SJCRH30 (cell line): ENCODE data around the gene MAB21L3. TPM values are rescaled to one million over a fixed set of nuclear protein-coding genes. Genes with fewer than 3 reads are reported as not detected.

Source experiments
- DNase-seq, 2 experiments: peaks; one replicate each; pipeline ENCODE4 v3.0.0-alpha.2; 2015 to 2020
- H3K27ac ChIP-seq: fragments of 250-450 bp; sonication (Bioruptor Pico); 2 replicates; pipeline ENCODE4 v1.5.1; 2020; ENCODE audit warnings: mild to moderate bottlenecking, moderate library complexity
- H3K27me3 ChIP-seq: fragments of 250-450 bp; sonication (Bioruptor Pico); 2 replicates; pipeline ENCODE4 v1.5.1; 2020; ENCODE audit warnings: mild to moderate bottlenecking, moderate library complexity
- H3K36me3 ChIP-seq: fragments of 250-450 bp; sonication (Bioruptor Pico); 2 replicates; pipeline ENCODE4 v1.5.1; 2020; ENCODE audit warnings: mild to moderate bottlenecking, moderate library complexity
- H3K4me1 ChIP-seq: fragments of 250-450 bp; sonication (Bioruptor Pico); 2 replicates; pipeline ENCODE4 v1.5.1; 2020; ENCODE audit warnings: mild to moderate bottlenecking, moderate library complexity
- H3K4me3 ChIP-seq: fragments of 250-450 bp; sonication (Bioruptor Pico); 2 replicates; pipeline ENCODE4 v1.5.1; 2020; ENCODE audit warnings: mild to moderate bottlenecking, moderate library complexity
- H3K9me3 ChIP-seq: fragments of 250-450 bp; sonication (Bioruptor Pico); replicated peaks from 2 replicates; pipeline ENCODE4 v1.5.1; 2020; ENCODE audit warnings: mild to moderate bottlenecking, moderate library complexity
- total RNA-seq: library from RNA; depleted of rRNA; stranded (reverse); fragments of >200 nt; shearing (Covaris generic); gene quantifications from 2 replicates; pipeline ENCODE4 v1.2.3, GENCODE V29; 2014; rRNA removed

MAB21L3 gene
- total RNA-seq, 1 experiment from 2014 or later, result 0.95 TPM

- no peak for DNase-seq
- H3K9me3 ChIP-seq, result no peaks in the 10 kb centered on the region
- no peak overlapping the region for H3K4me3 ChIP-seq
- H3K36me3 ChIP-seq, result no peaks in the 10 kb centered on the region
- H3K27ac ChIP-seq, result no peak overlapping the region
- H3K4me1 ChIP-seq, result no peaks in the 10 kb centered on the region
- H3K27me3 ChIP-seq, result peaks cover 4% of the 10 kb centered on the region; the same call in 1 of the 2 replicates
Measured at GRCh38 chr1:116172666-116173065, 61.5 kb downstream of the MAB21L3 start.

DNA sequence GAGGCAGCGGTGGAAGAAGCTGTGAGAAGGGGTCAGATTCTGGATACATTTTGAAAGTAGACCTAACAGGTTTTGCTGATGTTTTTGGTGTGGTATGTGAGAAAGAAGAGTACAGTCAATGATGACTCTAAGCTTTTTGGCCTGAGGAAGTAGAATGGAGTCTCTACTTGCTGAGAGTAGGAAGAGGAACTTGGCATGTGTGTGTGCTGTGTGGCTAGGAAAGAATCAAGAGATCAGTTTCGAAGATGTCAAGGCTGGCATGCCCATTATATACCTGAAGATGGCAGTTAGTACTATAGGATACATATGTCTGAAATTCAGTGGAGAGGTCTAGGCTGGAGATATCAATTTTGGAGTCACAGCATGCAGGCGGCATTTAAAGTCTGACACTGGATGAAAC lies 64.4 kb downstream of the MAB21L3 start:
- Histone ChIP-seq H3K9me3 (no peaks in the 10 kb centered on the region), H3K4me1 (no peaks in the 10 kb centered on the region), H3K27me3 (peaks cover 3% of the 10 kb centered on the region; the same call in 1 of the 2 replicates), H3K36me3 (no peaks in the 10 kb centered on the region), H3K4me3 (no peak overlapping the region), H3K27ac (no peak overlapping the region)
- DNase-seq, result no peak

DNA sequence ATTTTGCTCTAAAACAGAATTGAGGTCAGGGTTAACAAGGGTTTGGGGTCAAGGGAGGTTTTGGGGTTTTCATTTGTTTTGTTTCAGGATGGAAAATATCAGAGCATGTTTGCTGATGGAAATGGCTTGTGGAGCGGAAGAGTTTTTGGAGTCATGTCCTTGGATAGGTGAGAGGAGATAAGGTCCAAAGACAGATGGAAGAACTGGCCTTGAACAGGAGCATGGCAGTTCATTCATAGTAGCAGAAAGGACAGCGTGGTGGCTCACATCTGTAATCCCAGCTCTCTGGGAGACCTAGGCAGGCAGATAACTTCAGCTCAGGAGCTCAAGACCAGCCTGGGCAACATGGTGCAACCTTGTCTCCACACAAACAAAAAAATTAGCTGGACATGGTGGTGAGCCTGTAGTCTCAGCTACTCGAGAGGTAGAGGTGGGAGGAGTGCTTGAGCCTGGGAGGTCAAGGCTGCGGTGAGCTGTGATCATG lies 65.1 kb downstream of the MAB21L3 start:
- H3K4me1 ChIP-seq, result no peaks in the 10 kb centered on the region
- H3K36me3 ChIP-seq, result no peaks in the 10 kb centered on the region
- no peak overlapping the region for H3K4me3 ChIP-seq
- H3K27me3 ChIP-seq, result peaks cover 3% of the 10 kb centered on the region; the same call in 1 of the 2 replicates
- H3K9me3 ChIP-seq, result no peaks in the 10 kb centered on the region
- no peak overlapping the region for H3K27ac ChIP-seq
- no peak for DNase-seq

DNA sequence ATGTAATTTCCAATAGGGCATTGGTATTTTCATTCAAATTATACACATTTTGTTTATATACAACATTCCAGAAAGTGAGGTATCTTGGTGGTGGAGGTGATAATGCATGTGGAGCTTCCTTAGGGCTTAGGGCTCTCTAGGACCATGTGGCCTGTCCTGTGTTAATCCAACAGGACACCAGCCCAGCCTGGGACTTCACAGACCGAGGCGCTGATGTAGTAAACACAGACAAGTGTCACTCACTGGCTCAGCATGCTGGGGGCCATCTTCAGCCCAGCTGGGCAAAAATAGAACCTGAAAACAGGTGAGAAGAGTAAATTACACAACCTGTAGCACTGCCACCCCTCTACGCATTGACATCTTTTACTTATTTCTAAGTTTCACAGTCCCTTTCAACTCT lies 66.7 kb downstream of the MAB21L3 start:
- Histone ChIP-seq H3K9me3 (no peaks in the 10 kb centered on the region), H3K27ac (no peak overlapping the region), H3K4me3 (no peak overlapping the region), H3K4me1 (no peaks in the 10 kb centered on the region), H3K27me3 (peaks cover 3% of the 10 kb centered on the region; the same call in 1 of the 2 replicates), H3K36me3 (no peaks in the 10 kb centered on the region)
- DNase-seq, result no peak

DNA sequence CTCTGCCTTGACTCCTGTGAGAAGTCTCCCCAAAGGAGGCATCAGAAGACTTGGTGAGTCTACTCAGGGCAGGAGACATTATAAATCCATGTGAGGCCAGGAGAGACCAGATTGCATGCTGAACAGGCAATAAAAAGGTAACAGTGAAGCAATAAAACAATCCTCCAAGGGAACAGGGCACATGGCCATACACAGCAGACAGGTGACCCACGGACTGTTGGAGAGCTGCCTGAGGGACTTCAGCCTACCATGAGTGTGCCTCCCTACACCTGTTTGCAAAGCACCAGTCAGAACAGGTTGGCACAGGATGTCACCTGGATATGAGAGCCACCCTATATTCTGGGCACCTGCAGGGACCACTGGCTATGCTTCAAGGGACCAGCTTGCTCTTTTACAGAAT lies 67.6 kb downstream of the MAB21L3 start:
- no peaks in the 10 kb centered on the region for H3K36me3 ChIP-seq
- no peak overlapping the region for H3K27ac ChIP-seq
- no peak overlapping the region for H3K4me3 ChIP-seq
- no peaks in the 10 kb centered on the region for H3K4me1 ChIP-seq
- no peak for DNase-seq
- no peaks in the 10 kb centered on the region for H3K9me3 ChIP-seq
- peaks cover 3% of the 10 kb centered on the region; the same call in 1 of the 2 replicates for H3K27me3 ChIP-seq

DNA sequence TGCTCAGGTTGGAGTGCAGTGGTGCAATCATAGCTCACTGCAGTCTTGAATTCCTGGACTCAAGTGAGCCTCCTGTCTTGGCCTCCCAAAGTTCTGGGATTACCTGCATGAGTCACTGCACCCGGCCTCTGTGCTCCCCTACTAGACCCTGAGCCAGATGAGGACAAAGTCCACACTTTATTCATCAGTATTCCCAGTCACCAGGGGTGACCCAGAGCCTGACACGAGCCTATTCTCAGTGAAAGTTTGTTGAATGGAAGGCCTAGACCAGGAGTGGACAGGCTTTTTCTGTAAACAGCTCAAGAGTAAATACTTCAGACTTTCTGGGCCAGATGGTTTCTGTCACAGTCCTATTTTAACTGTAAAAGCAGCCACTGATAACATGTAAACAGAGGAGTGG lies 68.2 kb downstream of the MAB21L3 start:
- Histone ChIP-seq H3K27ac (no peak overlapping the region), H3K36me3 (no peaks in the 10 kb centered on the region), H3K4me3 (no peak overlapping the region), H3K9me3 (no peaks in the 10 kb centered on the region), H3K27me3 (peaks cover 3% of the 10 kb centered on the region; the same call in 1 of the 2 replicates), H3K4me1 (no peaks in the 10 kb centered on the region)
- no peak for DNase-seq

DNA sequence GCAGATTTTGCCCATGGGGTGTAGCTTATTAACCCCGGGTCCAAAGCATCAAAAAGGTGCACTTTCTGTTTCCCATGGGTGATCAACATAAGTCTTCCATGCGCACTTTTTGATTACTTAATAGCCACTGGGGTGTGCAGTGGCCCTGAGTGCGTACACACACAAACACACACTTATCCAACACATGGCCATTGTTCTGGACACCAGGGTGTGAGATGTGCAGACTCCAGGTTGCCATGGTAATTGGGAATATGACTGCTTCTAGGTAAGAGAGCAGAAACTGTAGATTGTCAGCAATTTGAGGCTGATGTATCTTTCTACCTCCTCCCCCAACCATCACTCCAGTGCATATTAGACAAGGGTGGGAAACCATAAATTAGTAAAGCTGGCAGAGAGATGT lies 68.8 kb downstream of the MAB21L3 start:
- no peak for DNase-seq
- Histone ChIP-seq H3K27me3 (peaks cover 3% of the 10 kb centered on the region; the same call in 1 of the 2 replicates), H3K4me1 (no peaks in the 10 kb centered on the region), H3K36me3 (no peaks in the 10 kb centered on the region), H3K4me3 (no peak overlapping the region), H3K9me3 (no peaks in the 10 kb centered on the region), H3K27ac (no peak overlapping the region)

DNA sequence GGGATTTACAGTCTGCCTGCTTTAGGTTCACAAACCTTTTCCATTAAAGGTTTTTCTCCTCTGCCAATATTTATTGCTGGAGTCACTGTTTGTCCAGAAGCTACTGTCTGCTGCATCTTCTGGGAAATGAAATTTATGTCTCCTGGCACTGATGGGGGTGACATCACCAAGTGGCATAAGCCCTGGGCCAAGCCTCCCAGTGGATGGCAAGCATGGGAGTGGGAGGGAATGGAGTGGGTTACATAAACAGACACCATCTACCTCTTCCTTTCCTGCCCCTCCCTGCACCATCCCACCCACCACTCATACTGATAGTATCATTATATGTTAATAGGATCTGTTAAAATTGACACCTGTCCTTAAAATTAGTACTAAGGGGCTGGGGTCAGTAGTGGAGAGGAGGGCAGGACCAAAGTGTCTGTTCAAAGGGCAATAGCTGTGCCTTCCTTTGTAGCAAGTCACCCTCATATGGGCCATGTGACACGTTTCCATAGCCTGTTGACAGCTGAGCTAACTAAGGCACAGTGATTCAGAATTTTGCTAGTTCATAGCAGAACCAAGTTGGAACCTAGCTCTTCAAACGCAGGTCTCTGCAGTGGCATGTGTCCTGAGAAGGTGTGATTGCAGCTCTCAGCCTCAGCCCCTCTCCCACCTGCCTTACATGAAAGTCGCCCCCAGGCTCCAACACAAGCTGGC lies 71.0 kb downstream of the MAB21L3 start:
- peaks cover 3% of the 10 kb centered on the region; the same call in 1 of the 2 replicates for H3K27me3 ChIP-seq
- H3K9me3 ChIP-seq, result no peaks in the 10 kb centered on the region
- no peak for DNase-seq
- no peak overlapping the region for H3K4me3 ChIP-seq
- H3K4me1 ChIP-seq, result no peaks in the 10 kb centered on the region
- no peak overlapping the region for H3K27ac ChIP-seq
- H3K36me3 ChIP-seq, result no peaks in the 10 kb centered on the region

Other genes with a start within 250 kb of the MAB21L3 start
- not detected in 2 replicates for gene SLC22A15, start 134.9 kb upstream of the MAB21L3 start, total RNA-seq